ENCODE results near the gene UMPS. TPM values are rescaled to one million over a fixed set of nuclear protein-coding genes. Genes with fewer than 3 reads are reported as not detected.

Gene UMPS
- total RNA-seq, 4 donors from 2014 or later: 11.6 to 33.5 (median 29.2) TPM

- peaks cover 0 to 29% (median under 1%) of the 10 kb centered on the region in 3 donors for H3K36me3 ChIP-seq
- no peak overlapping the region for H3K4me3 ChIP-seq
- H3K9me3 ChIP-seq: no peaks in the 10 kb centered on the region
- 74 to 84% methylated on average over 4 of the region's 4 CpGs for WGBS, 2 donors
- no peak for DNase-seq
- intact Hi-C loops (cut with DNase I): loop anchor here (10.0 kb wide), 1 partner anchor 501 kb away; no protein-coding TSS in a partner anchor
- TF ChIP-seq POLR2A (IDR thresholded peaks at IDR 0.05) (no peak), CTCF (IDR thresholded peaks at IDR 0.05) (no peak)
- H3K4me1 ChIP-seq: peaks cover 33 to 92% (median 37%) of the 10 kb centered on the region in 3 donors
- H3K27me3 ChIP-seq: no peaks in the 10 kb centered on the region
- peak overlapping the region in 2 of 4 donors; percentile 34 to 53 for H3K27ac ChIP-seq
These were observed 53.4 kb downstream of the UMPS start for GRCh38 chr3:124783696-124784095.

DNA sequence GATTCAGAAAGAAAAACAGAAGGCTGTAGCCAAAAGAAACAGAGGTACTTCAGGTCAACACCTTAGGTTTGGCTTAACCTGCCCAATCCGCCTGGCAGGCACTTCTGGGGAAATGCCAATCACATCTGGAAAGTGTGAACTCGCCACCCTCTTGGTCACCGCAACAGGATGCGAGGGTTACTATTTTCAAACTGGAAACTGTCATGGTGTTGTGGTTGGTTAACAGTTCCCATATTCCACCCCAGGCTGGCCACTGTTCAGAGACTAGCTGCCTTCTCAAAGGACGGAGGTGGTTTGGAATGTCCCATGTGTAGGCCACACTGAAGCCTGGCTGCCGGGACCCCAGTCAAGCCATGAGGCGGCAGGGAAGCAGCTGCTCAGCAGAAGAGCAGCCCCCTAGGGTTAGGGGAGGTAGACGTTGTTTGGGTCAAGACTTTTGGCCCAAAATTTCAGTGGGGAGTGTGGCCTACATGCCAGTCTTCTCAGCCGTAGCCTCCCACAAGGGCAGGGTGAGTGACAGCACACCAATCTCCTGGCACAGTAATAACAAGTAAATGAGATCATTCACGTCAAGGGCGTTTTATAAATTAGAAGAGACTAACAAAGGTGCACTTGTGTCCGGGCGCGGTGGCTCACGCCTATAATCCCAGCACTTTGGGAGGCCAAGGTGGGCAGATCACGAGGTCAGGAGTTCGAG, 54.6 kb downstream of the UMPS start:
- intact Hi-C loops (cut with DNase I): loop anchor here (10.0 kb wide), 1 partner anchor 500 kb away; no protein-coding TSS in a partner anchor
- H3K4me1 ChIP-seq: peaks cover 25 to 84% (median 35%) of the 10 kb centered on the region in 3 donors
- peak overlapping the region in 2 of 4 donors; percentile 10 to 78 for H3K27ac ChIP-seq
- WGBS, 2 donors: 77 to 91% methylated on average over 10 to 14 of the region's 17 CpGs
- H3K9me3 ChIP-seq: no peaks in the 10 kb centered on the region
- no peaks in the 10 kb centered on the region for H3K27me3 ChIP-seq
- TF ChIP-seq POLR2A (IDR thresholded peaks at IDR 0.05) (no peak), CTCF (IDR thresholded peaks at IDR 0.05) (no peak)
- no peak overlapping the region for H3K4me3 ChIP-seq
- no peak for DNase-seq
- H3K36me3 ChIP-seq: peaks cover 0 to 26% (median 0%) of the 10 kb centered on the region in 3 donors

GRCh38 chr3:124785973-124786372, 55.7 kb downstream of the UMPS start:
- H3K27me3 ChIP-seq: no peaks in the 10 kb centered on the region
- peaks cover 16 to 78% (median 25%) of the 10 kb centered on the region in 3 donors for H3K4me1 ChIP-seq
- H3K36me3 ChIP-seq: peaks cover 0 to 21% (median 0%) of the 10 kb centered on the region in 3 donors
- no peaks in the 10 kb centered on the region for H3K9me3 ChIP-seq
- WGBS, 2 donors: 62 to 79% methylated on average over 3 of the region's 3 CpGs
- H3K4me3 ChIP-seq: no peak overlapping the region
- H3K27ac ChIP-seq: peak overlapping the region in 3 of 4 donors; percentile 36 to 78 (median 64)
- intact Hi-C loops (cut with DNase I): loop anchor here (10.0 kb wide), 1 partner anchor 499 kb away; no protein-coding TSS in a partner anchor
- TF ChIP-seq CTCF (IDR thresholded peaks at IDR 0.05) (no peak), POLR2A (IDR thresholded peaks at IDR 0.05) (no peak)
- DNase-seq: no peak

DNA sequence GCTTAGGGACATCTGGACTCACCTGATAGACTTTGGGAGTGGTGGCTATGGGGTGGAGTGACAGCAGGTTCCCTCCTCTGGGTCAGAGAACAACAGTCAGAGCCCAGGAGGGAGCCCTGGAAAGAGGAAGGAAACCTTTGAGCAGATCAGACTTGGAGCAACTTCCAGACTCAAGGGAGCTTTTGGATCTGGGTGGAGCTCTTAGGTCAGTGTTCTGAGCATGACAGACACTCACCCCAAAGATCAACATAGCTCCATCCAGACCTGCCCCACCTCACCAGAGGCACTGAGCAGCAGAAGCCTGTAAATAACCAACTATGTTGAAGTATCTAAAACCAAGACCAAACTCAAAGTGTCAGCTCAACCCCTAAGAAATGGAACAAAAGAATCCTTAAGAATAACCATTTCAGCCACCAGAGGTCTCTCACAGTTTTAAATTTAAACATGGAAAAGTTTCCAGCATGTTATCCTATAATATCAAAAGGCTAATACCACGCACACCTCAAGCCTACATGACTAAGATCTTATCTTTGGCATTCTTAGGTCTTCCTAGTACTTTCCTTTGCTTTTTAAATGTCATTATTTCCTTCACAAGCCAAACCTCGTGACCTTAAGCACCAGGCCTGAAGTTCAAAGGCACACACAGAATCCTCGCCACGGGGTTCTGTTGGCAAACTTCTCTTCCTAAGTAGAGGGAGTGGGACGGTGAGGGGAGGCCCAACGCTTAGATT, 56.4 kb downstream of the UMPS start:
- intact Hi-C loops (cut with DNase I): loop anchor here (10.0 kb wide), 1 partner anchor 498 kb away; no protein-coding TSS in a partner anchor
- no peak for DNase-seq
- TF ChIP-seq POLR2A (IDR thresholded peaks at IDR 0.05): no peak
- TF ChIP-seq CTCF (IDR thresholded peaks at IDR 0.05): peak in 5 of 6 experiments; percentile 29 to 58 (median 38)
- WGBS, 2 donors: 59 to 65% methylated on average over 6 of the region's 6 CpGs
- Histone ChIP-seq H3K9me3 (no peaks in the 10 kb centered on the region), H3K27ac (peak overlapping the region; percentile 18 to 78 (median 58)), H3K27me3 (no peaks in the 10 kb centered on the region), H3K36me3 (peaks cover 0 to 21% (median 0%) of the 10 kb centered on the region in 3 donors), H3K4me1 (peaks cover 19 to 78% (median 19%) of the 10 kb centered on the region in 3 donors), H3K4me3 (no peak overlapping the region)

Measured in esophagus squamous epithelium (tissue), 5 donors.